Transverse colon (tissue), 4 donors: ENCODE measurements around the gene RAB6D.
"Not testable (repeated sequence)": the region's sequence is repeated elsewhere in the genome, so short reads cannot be mapped to it uniquely, and the experiment has no call there.

Experiments used
- CTCF ChIP-seq, 5 experiments: fragments of 200-600 bp in 3 of 5; fragments of 450-650 bp in 2 of 5; sonication (generic) in 3 of 5; IDR thresholded peaks; 1 replicate in 2 of 5; 2 replicates in 3 of 5; pipeline ENCODE4 v1.5.1; 2016 to 2017; ENCODE audit warnings: antibody characterized with exemption in 5 of 5, inconsistent platforms in 3 of 5, mild to moderate bottlenecking in 2 of 5, moderate library complexity in 1 of 5
- EP300 ChIP-seq: sonication (generic); formaldehyde crosslinking; IDR thresholded peaks from one replicate; pipeline ENCODE4 v1.6.1; 2017; ENCODE audit warnings: antibody characterized with exemption, low read depth
- POLR2A ChIP-seq: fragments of 450-650 bp; IDR thresholded peaks from one replicate; pipeline ENCODE4 v1.6.1; 2016; ENCODE audit warnings: antibody characterized with exemption, mild to moderate bottlenecking, moderate library complexity
- POLR2AphosphoS5 ChIP-seq, 3 donors: sonication (generic); formaldehyde crosslinking; IDR thresholded peaks; one replicate each; pipeline ENCODE4 v1.6.1; 2016; ENCODE audit warnings: antibody characterized with exemption in 3 of 3

GRCh38 chr2:131363213-131363612, 755 bp downstream of the RAB6D start:
- TF ChIP-seq POLR2A; CTCF (IDR thresholded peaks at IDR 0.05); EP300: not testable (repeated sequence)
- peak in 2 of 3 donors; percentile 49 to 67 for TF ChIP-seq POLR2AphosphoS5 (IDR thresholded peaks at IDR 0.05)
